GM23248 (cell line): ENCODE data around the gene GBP5. TPM values are rescaled to one million over a fixed set of nuclear protein-coding genes. Genes with fewer than 3 reads are reported as not detected.

ENCODE experiments used
- DNase-seq: peaks from one replicate; pipeline ENCODE4 v3.0.0-alpha.2; 2015
- H2AFZ ChIP-seq: fragments of 200-600 bp; sonication (generic); 2 replicates; pipeline ENCODE4 v1.6.1; 2016; ENCODE audit warnings: antibody characterized with exemption
- H3F3A ChIP-seq: fragments of 200-600 bp; sonication (generic); 2 replicates; pipeline ENCODE4 v1.6.1; 2016; ENCODE audit warnings: mild to moderate bottlenecking, antibody characterized with exemption, mixed run types; ENCODE audit not compliant: insufficient read depth
- H3K27ac ChIP-seq: fragments of 200-600 bp; sonication (generic); 2 replicates; pipeline ENCODE4 v1.5.1; 2016; ENCODE audit warnings: mild to moderate bottlenecking
- H3K27me3 ChIP-seq: fragments of 200-600 bp; sonication (generic); replicated peaks from 2 replicates; pipeline ENCODE4 v1.6.1; 2016; ENCODE audit warnings: mild to moderate bottlenecking; ENCODE audit not compliant: insufficient read depth
- H3K36me3 ChIP-seq: fragments of 200-600 bp; sonication (generic); 2 replicates; pipeline ENCODE4 v1.6.1; 2016; ENCODE audit warnings: low read depth, mild to moderate bottlenecking
- H3K4me1 ChIP-seq: fragments of 200-600 bp; sonication (generic); 2 replicates; pipeline ENCODE4 v1.6.1; 2016; ENCODE audit warnings: mild to moderate bottlenecking; ENCODE audit not compliant: insufficient read depth
- H3K4me2 ChIP-seq: fragments of 200-600 bp; sonication (generic); one replicate; pipeline ENCODE4 v1.6.1; 2016; ENCODE audit warnings: mild to moderate bottlenecking; ENCODE audit not compliant: unreplicated experiment
- H3K4me3 ChIP-seq: fragments of 200-600 bp; sonication (generic); 2 replicates; pipeline ENCODE4 v1.5.1; 2016; ENCODE audit warnings: mild to moderate bottlenecking
- H3K79me2 ChIP-seq: fragments of 200-600 bp; sonication (generic); 2 replicates; pipeline ENCODE4 v1.6.1; 2016; ENCODE audit warnings: mild to moderate bottlenecking; ENCODE audit not compliant: insufficient read depth
- H3K9ac ChIP-seq: fragments of 200-600 bp; sonication (generic); 2 replicates; pipeline ENCODE4 v1.6.1; 2016; ENCODE audit warnings: mild to moderate bottlenecking
- H3K9me2 ChIP-seq: fragments of 200-600 bp; sonication (generic); 2 replicates; pipeline ENCODE4 v1.6.1; 2016; ENCODE audit warnings: mixed run types, mild to moderate bottlenecking, moderate library complexity; ENCODE audit not compliant: insufficient read depth
- H3K9me3 ChIP-seq: fragments of 200-600 bp; sonication (generic); one replicate; pipeline ENCODE4 v1.6.1; 2017; ENCODE audit warnings: low read depth
- H4K20me1 ChIP-seq: fragments of 200-600 bp; sonication (generic); 2 replicates; pipeline ENCODE4 v1.6.0; 2016; ENCODE audit not compliant: insufficient read depth
- EZH2 ChIP-seq: fragments of 200-600 bp; sonication (generic); IDR thresholded peaks from 2 replicates; pipeline ENCODE4 v1.6.1; 2018; ENCODE audit warnings: antibody characterized with exemption, mild to moderate bottlenecking; ENCODE audit not compliant: insufficient read depth, poor library complexity, severe bottlenecking
- EZH2phosphoT487 ChIP-seq: fragments of 200-600 bp; sonication (generic); IDR thresholded peaks from 2 replicates; pipeline ENCODE4 v1.6.1; 2018; ENCODE audit warnings: antibody characterized with exemption, moderate library complexity, mild to moderate bottlenecking, low read depth; ENCODE audit not compliant: insufficient read depth
- WGBS, 2 experiments: methylation state at CpG; one replicate each; pipeline ENCODE4 v1.1.6; 2015 to 2017; ENCODE audit warnings: low lambda C conversion rate in 2 of 2, low coverage in 1 of 2; ENCODE audit errors: missing lambda C conversion rate in 2 of 2; 5-methylcytosine and 5-hydroxymethylcytosine counted together
- in situ Hi-C: fragments of 300-500 bp; cut with MboI; formaldehyde crosslinking; loops from 2 replicates; pipeline ENCODE4 v1.15.0; 2020
- polyA plus RNA-seq: library from polyadenylated mRNA; unstranded; fragments of >200 nt; fragmentation: Nextera tagmentation; extraction: Ambion mirVana; gene quantifications from 2 replicates; pipeline ENCODE4 v1.2.1, GENCODE V29; 2016
- total RNA-seq: library from RNA; depleted of rRNA; stranded (reverse); fragments of >200 nt; shearing (Covaris generic); gene quantifications from 2 replicates; pipeline ENCODE4 v1.2.3, GENCODE V29; 2014

The GBP5 gene
- total and polyA plus RNA-seq, 2 experiments from 2014 or later = 0.43 to 1.2 TPM

DNA sequence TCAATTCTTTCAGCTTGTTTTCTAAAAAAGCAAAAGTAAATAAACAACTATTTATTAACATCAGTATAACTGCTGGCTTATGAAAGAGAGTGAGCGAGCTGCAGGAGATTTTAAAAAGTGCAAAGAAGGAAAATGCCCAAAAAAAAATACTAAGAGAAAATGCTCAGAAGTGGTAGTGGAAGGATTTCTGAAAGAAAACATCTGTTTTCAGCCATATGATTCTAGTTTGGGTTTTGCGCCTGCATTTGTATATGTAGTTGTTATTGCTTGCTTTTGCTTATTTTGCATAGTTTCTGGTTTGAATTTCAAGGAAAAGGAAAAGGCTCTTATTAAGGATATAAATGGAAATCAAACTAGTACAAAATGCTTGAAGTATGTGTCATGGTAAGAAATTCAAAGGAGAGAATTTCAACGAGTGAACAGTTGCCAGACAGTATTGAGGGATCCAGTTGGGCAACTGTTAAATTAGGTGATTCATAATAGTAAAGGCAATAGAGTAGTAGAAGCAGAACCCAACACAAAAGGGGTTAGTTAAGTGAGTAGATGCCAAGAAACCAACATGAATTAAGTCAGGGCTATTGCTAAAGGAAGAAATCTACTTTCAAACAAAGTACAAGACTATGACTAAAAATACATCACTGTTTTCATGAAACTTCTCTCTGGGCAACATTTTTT lies 1.2 kb downstream of the GBP5 start:
- Histone ChIP-seq H3F3A (peaks cover 33% of the 10 kb centered on the region), H4K20me1 (no peaks in the 10 kb centered on the region), H3K27me3 (no peaks in the 10 kb centered on the region), H3K79me2 (no peaks in the 10 kb centered on the region), H3K9ac (peak overlapping the region; percentile 51), H3K36me3 (no peaks in the 10 kb centered on the region), H3K4me2 (peak overlapping the region; percentile 60), H3K9me2 (no peaks in the 10 kb centered on the region), H2AFZ (no peak overlapping the region), H3K9me3 (no peaks in the 10 kb centered on the region), H3K4me3 (peak overlapping the region; percentile 64), H3K4me1 (peaks cover 31% of the 10 kb centered on the region), H3K27ac (peak overlapping the region; percentile 71)
- no peak for TF ChIP-seq EZH2phosphoT487
- no peak for TF ChIP-seq EZH2
- peak; percentile 92 for DNase-seq
- WGBS, 2 experiments = 5 to 7% methylated on average over 3 of the region's 3 CpGs
- in situ Hi-C loops = no loop called here

DNA sequence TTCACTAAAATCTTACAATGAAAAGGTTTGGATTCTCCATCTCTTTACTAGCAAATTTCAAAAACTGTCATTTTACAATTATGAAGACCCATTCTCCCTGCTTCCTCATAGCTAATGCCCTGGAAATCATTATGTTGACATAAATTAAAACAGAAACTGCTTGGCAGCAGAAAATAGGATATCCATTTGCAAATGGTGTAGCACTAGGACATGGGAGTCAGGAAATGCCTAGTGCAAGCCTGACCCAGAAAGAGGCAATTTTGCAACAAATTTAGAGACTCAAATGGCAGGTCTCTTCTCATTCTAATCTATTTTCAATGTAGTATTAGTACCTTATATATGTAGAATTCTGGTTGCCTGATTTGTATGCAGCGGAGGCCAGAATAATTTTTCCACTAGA lies 2.2 kb downstream of the GBP5 start:
- Histone ChIP-seq H3F3A (peaks cover 33% of the 10 kb centered on the region), H2AFZ (no peak overlapping the region), H3K9ac (no peak overlapping the region), H3K36me3 (no peaks in the 10 kb centered on the region), H4K20me1 (no peaks in the 10 kb centered on the region), H3K9me3 (no peaks in the 10 kb centered on the region), H3K9me2 (no peaks in the 10 kb centered on the region), H3K4me1 (peaks cover 30% of the 10 kb centered on the region), H3K79me2 (no peaks in the 10 kb centered on the region), H3K4me3 (no peak overlapping the region), H3K27me3 (no peaks in the 10 kb centered on the region), H3K4me2 (no peak overlapping the region), H3K27ac (no peak overlapping the region)
- no peak for TF ChIP-seq EZH2
- no peak for TF ChIP-seq EZH2phosphoT487
- no peak for DNase-seq
- WGBS, 2 experiments = 65 to 70% methylated on average over 1 of the region's 1 CpG
- in situ Hi-C loops = no loop called here

- TF ChIP-seq EZH2phosphoT487 (no peak), EZH2 (no peak)
- H3K9ac ChIP-seq = no peak overlapping the region
These were observed 3.4 kb downstream of the GBP5 start for GRCh38 chr1:89269277-89269676.

GRCh38 chr1:89262643-89263042 lies 10.0 kb downstream of the GBP5 start:
- peak; percentile 85 for DNase-seq
- Histone ChIP-seq H2AFZ (no peak overlapping the region), H3K27ac (peak overlapping the region; percentile 60)

More at GRCh38 chr1:89269277-89269676, 3.4 kb downstream of the GBP5 start:
- Histone ChIP-seq H3F3A (peaks cover 25% of the 10 kb centered on the region), H3K27me3 (no peaks in the 10 kb centered on the region), H4K20me1 (no peaks in the 10 kb centered on the region), H3K36me3 (no peaks in the 10 kb centered on the region), H3K4me1 (peaks cover 19% of the 10 kb centered on the region), H3K9me3 (no peaks in the 10 kb centered on the region), H2AFZ (no peak overlapping the region), H3K27ac (no peak overlapping the region), H3K4me2 (no peak overlapping the region), H3K4me3 (no peak overlapping the region), H3K9me2 (no peaks in the 10 kb centered on the region), H3K79me2 (no peaks in the 10 kb centered on the region)
- no peak for DNase-seq
- in situ Hi-C loops = no loop called here
- WGBS, 2 experiments = 79 to 88% methylated on average over 5 of the region's 5 CpGs

More at GRCh38 chr1:89262643-89263042, 10.0 kb downstream of the GBP5 start:
- no peaks in the 10 kb centered on the region for H4K20me1 ChIP-seq
- peak overlapping the region; percentile 72 for H3K4me2 ChIP-seq
- peak overlapping the region; percentile 49; the same call in 1 of the 2 replicates for H3K9ac ChIP-seq
- H3K36me3 ChIP-seq = no peaks in the 10 kb centered on the region
- H3F3A ChIP-seq = peaks cover 34% of the 10 kb centered on the region
- H3K79me2 ChIP-seq = no peaks in the 10 kb centered on the region
- H3K9me3 ChIP-seq = no peaks in the 10 kb centered on the region
- no peaks in the 10 kb centered on the region for H3K27me3 ChIP-seq
- 0 to 5% methylated on average over 2 of the region's 2 CpGs for WGBS, 2 experiments
- no peak for TF ChIP-seq EZH2
- TF ChIP-seq EZH2phosphoT487 = no peak
- in situ Hi-C loops = no loop called here
- peak overlapping the region; percentile 37; the same call in 1 of the 2 replicates for H3K4me3 ChIP-seq
- peaks cover 30% of the 10 kb centered on the region for H3K4me1 ChIP-seq
- H3K9me2 ChIP-seq = no peaks in the 10 kb centered on the region
